Osteoblast (primary cell): ENCODE measurements around the gene MYO5C. TPM values are rescaled to one million over a fixed set of nuclear protein-coding genes. Genes with fewer than 3 reads are reported as not detected.

Experiments
- DNase-seq: peaks from one replicate; pipeline ENCODE4 v3.0.0; 2011; ENCODE audit warnings: low spot score, mixed read lengths; ENCODE audit not compliant: insufficient read length; ENCODE audit errors: missing footprints
- H2AFZ ChIP-seq: 2 replicates; pipeline ENCODE4 v1.6.0; 2011; ENCODE audit warnings: mild to moderate bottlenecking, low read length
- H3K27ac ChIP-seq: 2 replicates; pipeline ENCODE4 v1.5.1; 2011; ENCODE audit warnings: mild to moderate bottlenecking, low read depth, low read length, moderate library complexity
- H3K27me3 ChIP-seq: 2 replicates; pipeline ENCODE4 v1.6.0; 2012; ENCODE audit warnings: mild to moderate bottlenecking, control low read depth, inconsistent platforms, low read length, moderate library complexity; ENCODE audit not compliant: insufficient read depth
- H3K36me3 ChIP-seq: 2 replicates; pipeline ENCODE4 v1.5.1; 2011; ENCODE audit warnings: mild to moderate bottlenecking, low read length, control low read depth, moderate library complexity; ENCODE audit not compliant: insufficient read depth
- H3K4me1 ChIP-seq: 2 replicates; pipeline ENCODE4 v1.5.1; 2011; ENCODE audit warnings: mild to moderate bottlenecking, low read length, control low read depth, moderate library complexity; ENCODE audit not compliant: insufficient read depth
- H3K4me2 ChIP-seq: 2 replicates; pipeline ENCODE4 v1.6.0; 2011; ENCODE audit warnings: mild to moderate bottlenecking, low read length; ENCODE audit not compliant: insufficient read depth
- H3K4me3 ChIP-seq: fragments of 200-600 bp; sonication (generic); 3 replicates; pipeline ENCODE4 v1.5.1; 2012; ENCODE audit warnings: mild to moderate bottlenecking, low read length, inconsistent platforms; ENCODE audit not compliant: insufficient read depth
- H3K79me2 ChIP-seq: 2 replicates; pipeline ENCODE4 v1.6.0; 2012; ENCODE audit warnings: mild to moderate bottlenecking, low read length, control low read depth, inconsistent platforms; ENCODE audit not compliant: insufficient read depth
- H3K9me3 ChIP-seq: 2 replicates; pipeline ENCODE4 v1.5.1; 2011; ENCODE audit warnings: low read depth, low read length, control low read depth
- H4K20me1 ChIP-seq: 2 replicates; pipeline ENCODE4 v1.6.0; 2012; ENCODE audit warnings: mild to moderate bottlenecking, low read length, control low read depth; ENCODE audit not compliant: insufficient read depth
- CTCF ChIP-seq: IDR thresholded peaks from 2 replicates; pipeline ENCODE4 v1.5.1; 2011; ENCODE audit warnings: mild to moderate bottlenecking, low read depth, low read length, moderate library complexity; ENCODE audit errors: extremely low read depth
- total RNA-seq: library from RNA; depleted of rRNA; stranded (reverse); fragments of >200 nt; gene quantifications from 2 replicates; pipeline ENCODE4 v1.2.3, GENCODE V29; 2012

MYO5C gene
- total RNA-seq, 1 donor: under 0.01 TPM

GRCh38 chr15:52153900-52154895, 141.4 kb downstream of the MYO5C start:
- Histone ChIP-seq H3K4me1 (no peaks in the 10 kb centered on the region), H3K4me3 (no peak overlapping the region), H3K9me3 (no peaks in the 10 kb centered on the region)

GRCh38 chr15:52151353-52151752, 144.3 kb downstream of the MYO5C start:
- H4K20me1 ChIP-seq: no peaks in the 10 kb centered on the region
- no peak overlapping the region for H3K4me2 ChIP-seq
- H3K4me3 ChIP-seq: no peak overlapping the region
- peak; percentile 38 for DNase-seq
- H3K79me2 ChIP-seq: no peaks in the 10 kb centered on the region
- no peak overlapping the region for H3K27ac ChIP-seq
- TF ChIP-seq CTCF: no peak
- no peaks in the 10 kb centered on the region for H3K4me1 ChIP-seq
- no peaks in the 10 kb centered on the region for H3K9me3 ChIP-seq
- H2AFZ ChIP-seq: no peak overlapping the region
- H3K27me3 ChIP-seq: no peaks in the 10 kb centered on the region
- H3K36me3 ChIP-seq: no peaks in the 10 kb centered on the region

More at GRCh38 chr15:52153900-52154895, 141.4 kb downstream of the MYO5C start:
- Histone ChIP-seq H3K36me3 (no peaks in the 10 kb centered on the region), H3K27ac (no peak overlapping the region), H2AFZ (no peak overlapping the region), H3K4me2 (no peak overlapping the region), H4K20me1 (no peaks in the 10 kb centered on the region), H3K27me3 (no peaks in the 10 kb centered on the region), H3K79me2 (no peaks in the 10 kb centered on the region)
- TF ChIP-seq CTCF: no peak
- no peak for DNase-seq

GRCh38 chr15:52150871-52151270, 144.7 kb downstream of the MYO5C start:
- Histone ChIP-seq H3K27ac (no peak overlapping the region), H2AFZ (no peak overlapping the region), H3K79me2 (no peaks in the 10 kb centered on the region), H3K27me3 (no peaks in the 10 kb centered on the region), H3K36me3 (no peaks in the 10 kb centered on the region), H3K4me2 (no peak overlapping the region), H3K9me3 (no peaks in the 10 kb centered on the region), H3K4me3 (no peak overlapping the region), H4K20me1 (no peaks in the 10 kb centered on the region), H3K4me1 (no peaks in the 10 kb centered on the region)
- no peak for DNase-seq
- no peak for TF ChIP-seq CTCF
